ENCODE measurements around the gene JAKMIP1.

JAKMIP1 gene

GRCh38 chr4:5990446-5991160 lies 209.7 kb downstream of the JAKMIP1 start:
- no peak for DNase-seq
- Histone ChIP-seq H4K20me1 (ENCODE audit: insufficient read depth, low read length) (no peaks in the 10 kb centered on the region), H3K4me3 (ENCODE audit: low read length) (no peak overlapping the region), H3K4me1 (ENCODE audit: low read length) (peaks cover 7% of the 10 kb centered on the region), H2AFZ (ENCODE audit: low read length) (no peak overlapping the region), H3K9ac (ENCODE audit: low read length) (no peak overlapping the region), H3F3A (ENCODE audit: insufficient read depth, low read length) (0 out of 2 replicates have a peak, but pooled peaks cover 7% of the 10 kb centered on the region), H3K4me2 (ENCODE audit: low read depth, low read length) (no peak overlapping the region), H3K9me3 (replicated peaks; ENCODE audit: insufficient read depth, low read length) (no peaks in the 10 kb centered on the region), H3K36me3 (replicated peaks; ENCODE audit: insufficient read depth, low read length) (no peaks in the 10 kb centered on the region), H3K27ac (ENCODE audit: low read length) (no peak overlapping the region), H3K79me2 (ENCODE audit: low read length) (no peaks in the 10 kb centered on the region), H3K27me3 (replicated peaks; ENCODE audit: insufficient read depth, low read length) (no peaks in the 10 kb centered on the region; the same call in 1 of the 2 replicates), H3K9me2 (replicated peaks; ENCODE audit: insufficient read depth, low read length) (no peaks in the 10 kb centered on the region)
- TF ChIP-seq EZH2phosphoT487 (IDR thresholded peaks at IDR 0.05; ENCODE audit: low read length) = no peak
- TF ChIP-seq CTCF (IDR thresholded peaks at IDR 0.05; ENCODE audit: low read length) = no peak
- TF ChIP-seq EZH2 (optimal IDR thresholded peaks at IDR 0.05; ENCODE audit: low read depth, low read length) = no peak

DNA sequence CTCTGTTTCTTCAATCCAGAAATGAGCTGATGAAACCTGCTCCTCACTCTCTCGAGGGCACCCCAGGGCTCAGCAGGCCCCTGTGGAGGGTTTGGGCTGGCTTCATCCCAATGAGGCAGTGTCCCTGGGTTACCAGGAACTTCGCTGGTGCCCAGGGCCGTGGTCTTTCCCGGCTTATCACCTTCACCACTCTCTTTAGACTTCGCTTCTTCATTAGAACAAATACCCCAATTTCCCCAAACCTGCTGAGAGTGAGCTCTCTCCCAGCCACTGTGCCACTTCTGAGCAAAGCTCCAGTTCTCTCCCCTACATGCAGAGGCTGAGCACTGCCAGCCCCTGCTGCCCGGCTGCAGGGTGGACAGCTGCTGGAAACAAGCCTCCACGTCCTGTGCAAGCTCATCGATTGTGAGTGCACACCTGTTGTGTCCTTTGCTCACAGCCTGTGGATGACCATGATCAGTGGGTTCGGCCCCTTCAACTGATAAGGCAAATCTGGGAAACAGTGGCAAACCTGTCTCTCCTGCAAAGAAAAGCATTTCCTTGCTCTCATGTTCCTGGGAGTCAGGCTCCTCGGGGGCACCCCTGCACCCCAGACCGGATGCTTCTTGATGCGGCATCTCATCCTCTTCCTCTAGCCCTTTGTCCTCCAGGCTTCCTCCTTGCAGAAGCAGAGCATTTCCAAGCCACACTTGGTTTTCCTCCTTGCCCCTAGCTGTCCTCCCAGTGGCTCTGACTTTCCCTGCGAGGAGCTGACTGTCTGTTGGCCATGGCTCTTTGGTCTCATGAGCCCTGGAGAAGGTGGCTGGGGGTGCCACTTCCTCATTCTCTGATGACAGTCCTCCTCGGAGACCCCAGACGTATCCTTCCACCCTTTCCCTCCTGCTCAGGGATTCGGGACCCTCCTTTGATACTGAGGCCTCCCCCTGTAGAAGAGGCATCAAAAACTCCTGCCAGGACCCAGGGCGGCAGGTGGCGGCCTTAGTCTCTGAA lies 210.8 kb downstream of the JAKMIP1 start:
- Histone ChIP-seq H3K79me2 (ENCODE audit: low read length) (no peaks in the 10 kb centered on the region), H3K27ac (ENCODE audit: low read length) (no peak overlapping the region), H4K20me1 (ENCODE audit: insufficient read depth, low read length) (no peaks in the 10 kb centered on the region), H3F3A (ENCODE audit: insufficient read depth, low read length) (0 out of 2 replicates have a peak, but pooled peaks cover 7% of the 10 kb centered on the region), H3K27me3 (replicated peaks; ENCODE audit: insufficient read depth, low read length) (no peaks in the 10 kb centered on the region; the same call in 1 of the 2 replicates), H3K9me3 (replicated peaks; ENCODE audit: insufficient read depth, low read length) (no peaks in the 10 kb centered on the region), H3K9ac (ENCODE audit: low read length) (no peak overlapping the region), H3K4me1 (ENCODE audit: low read length) (peaks cover 7% of the 10 kb centered on the region), H3K4me2 (ENCODE audit: low read depth, low read length) (no peak overlapping the region), H3K4me3 (ENCODE audit: low read length) (no peak overlapping the region), H3K36me3 (replicated peaks; ENCODE audit: insufficient read depth, low read length) (no peaks in the 10 kb centered on the region), H2AFZ (ENCODE audit: low read length) (no peak overlapping the region), H3K9me2 (replicated peaks; ENCODE audit: insufficient read depth, low read length) (no peaks in the 10 kb centered on the region)
- DNase-seq = no peak
- no peak for TF ChIP-seq EZH2 (optimal IDR thresholded peaks at IDR 0.05; ENCODE audit: low read depth, low read length)
- TF ChIP-seq EZH2phosphoT487 (IDR thresholded peaks at IDR 0.05; ENCODE audit: low read length) = no peak
- no peak for TF ChIP-seq CTCF (IDR thresholded peaks at IDR 0.05; ENCODE audit: low read length)

GRCh38 chr4:5988086-5988845 lies 212.1 kb downstream of the JAKMIP1 start:
- TF ChIP-seq EZH2 (optimal IDR thresholded peaks at IDR 0.05; ENCODE audit: low read depth, low read length) = no peak
- TF ChIP-seq EZH2phosphoT487 (IDR thresholded peaks at IDR 0.05; ENCODE audit: low read length) = no peak
- TF ChIP-seq CTCF (IDR thresholded peaks at IDR 0.05; ENCODE audit: low read length) = no peak
- Histone ChIP-seq H3K9ac (ENCODE audit: low read length) (no peak overlapping the region), H3K4me3 (ENCODE audit: low read length) (no peak overlapping the region), H3K27ac (ENCODE audit: low read length) (no peak overlapping the region), H2AFZ (ENCODE audit: low read length) (0 out of 2 replicates have a peak overlapping the region, but pooled peaks have one; percentile 23), H3K9me2 (replicated peaks; ENCODE audit: insufficient read depth, low read length) (no peaks in the 10 kb centered on the region), H3K27me3 (replicated peaks; ENCODE audit: insufficient read depth, low read length) (peaks cover 3% of the 10 kb centered on the region; the same call in 1 of the 2 replicates), H4K20me1 (ENCODE audit: insufficient read depth, low read length) (no peaks in the 10 kb centered on the region), H3F3A (ENCODE audit: insufficient read depth, low read length) (0 out of 2 replicates have a peak, but pooled peaks cover 7% of the 10 kb centered on the region), H3K4me2 (ENCODE audit: low read depth, low read length) (peak overlapping the region; percentile 13; the same call in 1 of the 2 replicates), H3K9me3 (replicated peaks; ENCODE audit: insufficient read depth, low read length) (no peaks in the 10 kb centered on the region), H3K36me3 (replicated peaks; ENCODE audit: insufficient read depth, low read length) (no peaks in the 10 kb centered on the region), H3K4me1 (ENCODE audit: low read length) (peaks cover 7% of the 10 kb centered on the region), H3K79me2 (ENCODE audit: low read length) (no peaks in the 10 kb centered on the region)
- DNase-seq = peak; percentile 50

Measured in MM.1S (cell line).